Mesothelial cell of epicardium (in vitro differentiated cells): ENCODE data around the gene PAX7. TPM values are rescaled to one million over a fixed set of nuclear protein-coding genes. Genes with fewer than 3 reads are reported as not detected.

Source experiments
- DNase-seq, 2 experiments: peaks; one replicate each; pipeline ENCODE4 v3.0.0; 2021; ENCODE audit warnings: low spot score in 2 of 2; ENCODE audit not compliant: unreplicated experiment in 2 of 2
- H3K27ac Mint-ChIP-seq: 2 replicates; pipeline ENCODE4 v1.8.0; 2021; ENCODE audit warnings: mixed read lengths
- H3K27me3 Mint-ChIP-seq: 2 replicates; pipeline ENCODE4 v1.8.0; 2021; ENCODE audit warnings: low read depth, mixed read lengths
- H3K36me3 Mint-ChIP-seq: 2 replicates; pipeline ENCODE4 v1.8.0; 2021; ENCODE audit warnings: mixed read lengths
- H3K4me1 Mint-ChIP-seq: 2 replicates; pipeline ENCODE4 v1.8.0; 2021; ENCODE audit warnings: mixed read lengths
- H3K4me3 Mint-ChIP-seq: 2 replicates; pipeline ENCODE4 v1.8.0; 2021; ENCODE audit warnings: mild to moderate bottlenecking, moderate library complexity, mixed read lengths
- H3K9me3 Mint-ChIP-seq: 2 replicates; pipeline ENCODE4 v1.8.0; 2021; ENCODE audit warnings: mixed read lengths
- CTCF ChIP-seq: fragments of 200-600 bp; sonication (generic); IDR thresholded peaks from one replicate; pipeline ENCODE4 v1.5.0; 2021; ENCODE audit warnings: antibody characterized with exemption; ENCODE audit not compliant: unreplicated experiment
- total RNA-seq: library from RNA; stranded (reverse); gene quantifications from 3 replicates; pipeline ENCODE4 v1.2.1, GENCODE V29; 2021

The PAX7 gene
- total RNA-seq, 1 donor from 2014 or later = not detected

DNA sequence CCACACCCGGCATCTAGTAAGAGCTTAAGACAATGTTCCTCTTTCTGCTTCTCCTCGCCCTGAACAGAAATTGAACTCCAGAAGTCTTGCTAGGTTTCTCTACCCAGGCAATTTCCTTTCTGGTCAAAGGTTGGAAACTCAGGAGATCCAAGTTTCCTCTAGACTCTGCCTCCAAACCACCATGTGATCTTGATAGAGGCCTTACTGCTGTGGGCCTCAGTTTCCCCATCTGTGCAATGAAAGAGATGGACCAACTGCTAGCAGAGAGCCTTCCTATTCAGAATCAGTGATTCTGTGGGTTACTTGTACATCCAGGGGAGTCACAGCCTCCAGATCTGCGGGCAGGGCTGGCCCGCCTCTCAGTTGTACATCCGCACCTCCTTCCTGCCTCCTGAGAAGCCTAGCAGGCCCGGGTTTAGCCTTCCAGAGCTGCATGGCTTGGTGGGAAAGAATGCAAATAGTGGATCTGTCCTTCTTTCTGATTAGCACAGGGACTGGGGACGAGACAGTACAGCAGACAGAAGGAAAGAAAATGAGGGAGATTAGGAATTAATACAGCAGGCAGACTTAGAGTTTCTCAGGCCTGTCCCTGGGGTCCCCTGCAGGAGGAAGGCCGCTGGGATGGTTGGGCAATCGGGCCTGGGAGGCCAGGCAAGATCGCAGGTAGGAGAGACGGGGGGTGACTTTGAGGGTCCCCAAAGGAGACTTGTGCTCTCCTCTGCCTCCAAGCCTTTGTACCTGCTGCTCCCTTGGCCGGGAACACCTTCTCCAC, 83.9 kb downstream of the PAX7 start:
- peaks cover 10% of the 10 kb centered on the region for H3K4me1 Mint-ChIP-seq
- no peak overlapping the region for H3K4me3 Mint-ChIP-seq
- no peaks in the 10 kb centered on the region for H3K36me3 Mint-ChIP-seq
- H3K27ac Mint-ChIP-seq = no peak overlapping the region
- TF ChIP-seq CTCF = no peak
- no peak for DNase-seq
- peaks cover 74% of the 10 kb centered on the region for H3K27me3 Mint-ChIP-seq
- H3K9me3 Mint-ChIP-seq = no peaks in the 10 kb centered on the region

GRCh38 chr1:18716112-18716784, 85.6 kb downstream of the PAX7 start:
- H3K4me1 Mint-ChIP-seq = peaks cover 10% of the 10 kb centered on the region
- peak overlapping the region; percentile 56 for H3K4me3 Mint-ChIP-seq
- no peaks in the 10 kb centered on the region for H3K36me3 Mint-ChIP-seq
- DNase-seq = no peak
- TF ChIP-seq CTCF = no peak
- H3K27me3 Mint-ChIP-seq = peaks cover 77% of the 10 kb centered on the region
- no peak overlapping the region for H3K27ac Mint-ChIP-seq
- no peaks in the 10 kb centered on the region for H3K9me3 Mint-ChIP-seq

DNA sequence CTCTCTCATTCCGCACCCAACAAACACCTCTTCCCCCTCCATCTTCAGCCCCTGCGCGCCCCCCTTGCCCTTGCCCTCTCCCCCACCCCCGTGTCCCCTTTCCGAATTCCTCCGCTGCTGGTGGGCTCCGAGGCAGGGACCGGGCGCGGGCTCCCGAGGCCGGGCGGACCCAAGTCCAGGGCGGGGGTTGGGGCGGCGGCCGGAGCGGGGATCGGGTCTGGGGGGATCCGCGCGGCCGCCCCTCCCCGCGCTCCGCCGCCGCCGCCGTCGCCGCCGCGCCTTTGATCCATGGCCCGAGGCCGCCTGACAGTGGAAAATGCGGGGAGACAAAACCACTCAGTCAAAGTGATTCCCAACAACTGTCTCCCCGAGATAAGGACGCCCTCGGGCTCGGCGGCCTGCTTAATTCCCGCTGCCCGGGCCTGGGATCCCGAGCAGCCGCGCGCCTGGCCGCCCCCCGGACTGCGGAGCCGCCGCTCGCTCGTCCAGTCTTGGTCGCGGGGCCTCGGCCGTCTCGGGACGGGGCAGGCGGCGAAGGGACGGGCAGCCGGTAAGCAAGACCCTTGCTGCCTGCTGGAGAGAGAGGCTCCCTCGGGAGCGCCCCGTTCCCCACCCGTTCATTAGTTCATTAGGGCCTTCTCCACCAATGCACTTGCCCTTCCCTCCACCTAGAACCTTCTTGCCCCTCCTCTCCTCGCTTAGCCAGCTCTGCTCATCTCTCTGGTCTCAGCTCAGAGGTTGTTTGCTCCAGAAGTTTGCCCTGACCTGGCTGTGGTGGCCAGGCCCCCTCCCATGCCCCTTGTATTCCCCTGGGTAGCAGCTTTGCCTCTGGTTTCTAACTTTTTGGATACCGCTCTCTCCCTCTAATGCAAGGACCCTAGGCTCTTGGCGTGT, 86.4 kb downstream of the PAX7 start:
- no peaks in the 10 kb centered on the region for H3K36me3 Mint-ChIP-seq
- peak overlapping the region; percentile 56 for H3K4me3 Mint-ChIP-seq
- peak in 1 of 2 experiments; percentile 49 for DNase-seq
- H3K9me3 Mint-ChIP-seq = no peaks in the 10 kb centered on the region
- H3K27me3 Mint-ChIP-seq = peaks cover 80% of the 10 kb centered on the region
- H3K27ac Mint-ChIP-seq = no peak overlapping the region
- H3K4me1 Mint-ChIP-seq = peaks cover 10% of the 10 kb centered on the region
- no peak for TF ChIP-seq CTCF

GRCh38 chr1:18719786-18720451, 89.3 kb downstream of the PAX7 start:
- no peak for TF ChIP-seq CTCF
- Mint-ChIP-seq H3K4me3 (no peak overlapping the region), H3K4me1 (peaks cover 10% of the 10 kb centered on the region), H3K9me3 (no peaks in the 10 kb centered on the region), H3K36me3 (no peaks in the 10 kb centered on the region), H3K27ac (no peak overlapping the region), H3K27me3 (peaks cover 92% of the 10 kb centered on the region)
- DNase-seq = no peak

DNA sequence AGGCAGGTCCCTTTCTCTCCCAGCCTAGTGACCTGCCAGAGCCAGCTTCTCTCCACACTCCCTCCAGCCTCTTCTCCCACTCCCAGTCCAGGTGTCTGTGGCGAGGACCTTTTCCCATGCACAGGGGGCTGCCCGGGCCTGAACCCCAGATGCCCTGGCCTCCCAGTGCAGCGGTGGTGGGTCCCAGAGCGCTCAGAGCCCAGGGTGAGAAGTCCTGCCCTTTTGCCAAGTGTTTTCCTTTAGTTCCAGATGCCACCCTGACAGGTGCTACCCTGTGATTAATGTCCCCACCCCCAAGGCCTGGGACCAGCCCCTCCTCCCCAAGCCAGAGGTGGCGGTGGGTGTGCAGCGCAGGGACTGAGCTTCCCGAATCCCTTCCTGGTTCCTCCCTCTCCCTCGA, 90.4 kb downstream of the PAX7 start:
- H3K27ac Mint-ChIP-seq = no peak overlapping the region
- no peaks in the 10 kb centered on the region for H3K9me3 Mint-ChIP-seq
- TF ChIP-seq CTCF = no peak
- peaks cover 93% of the 10 kb centered on the region for H3K27me3 Mint-ChIP-seq
- H3K4me1 Mint-ChIP-seq = peaks cover 12% of the 10 kb centered on the region
- DNase-seq = no peak
- H3K36me3 Mint-ChIP-seq = no peaks in the 10 kb centered on the region
- no peak overlapping the region for H3K4me3 Mint-ChIP-seq
